GM12873 (cell line): Measurements from ENCODE around the gene BSPRY.

Source experiments
- TF ChIP-seq, protein P1 (sequence below): IDR thresholded peaks from 2 replicates; pipeline ENCODE4 v1.5.1; 2012; ENCODE audit warnings: low read depth, mild to moderate bottlenecking, moderate library complexity, low read length, control low read depth; ENCODE audit not compliant: insufficient read depth; ENCODE audit errors: missing control alignments

Gene BSPRY

GRCh38 chr9:113406873-113407511 lies 57.7 kb downstream of the BSPRY start:
- TF ChIP-seq, protein P1, sequence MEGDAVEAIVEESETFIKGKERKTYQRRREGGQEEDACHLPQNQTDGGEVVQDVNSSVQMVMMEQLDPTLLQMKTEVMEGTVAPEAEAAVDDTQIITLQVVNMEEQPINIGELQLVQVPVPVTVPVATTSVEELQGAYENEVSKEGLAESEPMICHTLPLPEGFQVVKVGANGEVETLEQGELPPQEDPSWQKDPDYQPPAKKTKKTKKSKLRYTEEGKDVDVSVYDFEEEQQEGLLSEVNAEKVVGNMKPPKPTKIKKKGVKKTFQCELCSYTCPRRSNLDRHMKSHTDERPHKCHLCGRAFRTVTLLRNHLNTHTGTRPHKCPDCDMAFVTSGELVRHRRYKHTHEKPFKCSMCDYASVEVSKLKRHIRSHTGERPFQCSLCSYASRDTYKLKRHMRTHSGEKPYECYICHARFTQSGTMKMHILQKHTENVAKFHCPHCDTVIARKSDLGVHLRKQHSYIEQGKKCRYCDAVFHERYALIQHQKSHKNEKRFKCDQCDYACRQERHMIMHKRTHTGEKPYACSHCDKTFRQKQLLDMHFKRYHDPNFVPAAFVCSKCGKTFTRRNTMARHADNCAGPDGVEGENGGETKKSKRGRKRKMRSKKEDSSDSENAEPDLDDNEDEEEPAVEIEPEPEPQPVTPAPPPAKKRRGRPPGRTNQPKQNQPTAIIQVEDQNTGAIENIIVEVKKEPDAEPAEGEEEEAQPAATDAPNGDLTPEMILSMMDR, result peak; percentile 84

DNA sequence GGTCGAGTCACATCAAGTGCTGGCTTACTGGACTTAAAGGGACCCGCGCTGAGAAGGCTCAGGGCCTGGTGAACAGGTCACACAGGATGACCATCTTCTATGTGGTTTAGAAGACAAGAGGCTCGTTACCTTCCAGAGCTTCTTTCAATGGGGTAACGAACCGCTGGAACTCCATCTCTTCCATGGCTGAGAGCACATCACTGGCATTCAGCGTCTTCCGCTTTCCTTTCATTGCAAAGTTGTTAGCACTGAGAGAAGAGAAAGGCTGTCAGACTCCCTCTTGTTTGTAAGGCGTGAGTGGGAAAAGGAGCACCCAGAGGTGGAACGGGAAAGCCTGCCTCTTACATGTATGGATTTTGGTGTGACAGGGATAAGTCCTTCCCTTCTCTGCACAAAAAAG lies 60.1 kb downstream of the BSPRY start:
- TF ChIP-seq, protein P1, result no peak

DNA sequence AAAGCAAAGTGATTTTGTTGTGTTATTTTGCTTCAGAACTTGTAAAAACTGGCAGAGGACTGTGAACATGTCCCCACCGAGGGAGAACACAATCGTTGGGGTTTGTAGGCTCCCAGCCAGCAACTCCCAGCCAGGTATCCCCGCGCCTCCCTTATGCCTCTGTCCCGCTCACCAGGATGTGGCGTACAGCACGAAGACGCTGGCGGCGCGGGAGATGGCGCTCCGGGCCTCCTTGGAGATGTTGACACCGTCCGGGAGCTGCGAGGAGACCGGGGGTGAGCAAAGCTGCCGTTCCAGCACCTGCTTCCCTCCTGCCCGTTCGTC lies 60.5 kb downstream of the BSPRY start:
- TF ChIP-seq, protein P1, result no peak

DNA sequence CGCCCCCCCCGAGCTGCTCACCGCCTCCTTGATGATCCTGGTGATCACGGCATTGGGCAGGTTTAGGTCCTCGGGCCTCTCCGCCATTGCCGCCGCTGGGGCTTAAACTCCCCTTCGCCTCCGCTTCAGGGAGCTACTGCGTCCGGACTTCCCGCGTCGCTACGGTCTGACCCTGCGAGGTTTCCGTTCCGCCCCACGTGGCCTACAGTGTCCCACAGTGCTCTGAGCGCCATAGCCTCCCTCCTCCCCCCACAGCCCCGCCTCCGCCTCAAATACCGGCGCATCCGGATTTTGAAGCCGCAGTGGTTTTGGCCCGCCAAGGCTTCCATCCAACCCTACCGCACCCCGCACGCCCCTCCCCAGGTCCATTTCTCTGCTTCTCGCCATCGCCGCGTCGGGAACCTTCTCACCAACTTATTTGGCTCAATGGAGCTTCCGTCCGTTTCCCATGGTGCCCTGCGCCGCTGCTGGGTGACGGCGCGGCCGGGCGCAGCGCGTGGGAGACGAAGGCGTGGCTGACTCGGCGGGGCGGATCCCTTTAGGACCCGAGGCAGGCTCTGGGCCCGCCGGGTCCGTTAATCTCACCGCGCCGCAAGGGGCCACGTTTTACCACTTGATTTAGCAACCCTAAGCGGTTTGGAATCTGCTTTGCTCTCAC lies 61.0 kb downstream of the BSPRY start, which contains the start of the genes C9orf43 and POLE3:
Gene C9orf43 (plus strand): TSS at position 541 of the 658 bp plus-strand sequence. CDS start 2,747 bp downstream, outside the sequence.
Gene POLE3 (minus strand): TSS at position 469 of the 658 bp plus-strand sequence. CDS start 382 bp downstream, at position 87.
- TF ChIP-seq, protein P1, result no peak

DNA sequence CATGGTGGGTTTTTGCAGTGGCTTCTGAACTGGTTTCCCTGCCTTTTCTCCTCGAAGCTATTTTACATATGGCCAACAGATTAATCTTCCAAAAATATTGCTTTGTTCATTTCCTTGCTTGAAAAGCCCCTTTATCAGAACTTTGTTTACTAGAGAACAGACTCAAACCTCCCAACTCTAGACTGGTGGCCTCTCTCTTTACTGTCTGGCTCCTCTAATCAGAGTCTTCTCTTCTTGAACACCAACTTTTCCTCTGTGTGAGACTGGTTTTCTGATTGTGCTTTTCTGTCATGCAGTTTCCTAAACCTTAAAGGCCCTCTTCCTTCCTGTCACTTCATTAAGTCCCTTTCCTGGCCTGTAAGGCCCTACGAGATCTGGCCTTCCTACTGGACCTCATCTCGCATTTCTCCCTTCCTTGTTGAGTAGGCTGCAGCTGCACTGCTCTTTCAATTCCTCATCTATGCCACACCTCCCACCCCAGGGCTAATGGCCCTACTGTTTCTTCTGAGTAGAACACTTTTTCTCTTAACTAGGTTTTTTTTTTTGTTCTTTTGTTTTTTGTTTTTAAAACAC lies 66.9 kb downstream of the BSPRY start:
- TF ChIP-seq, protein P1, result no peak

- TF ChIP-seq, protein P1, result no peak
Observed at GRCh38 chr9:113417370-113417769, 68.0 kb downstream of the BSPRY start.
